SU-DHL-6 (cell line): Measurements from ENCODE around the gene MAP3K1.

Source experiments
- H2AFZ ChIP-seq: fragments of 200-600 bp; sonication (generic); 2 replicates; pipeline ENCODE4 v1.6.1; 2014; ENCODE audit warnings: low read depth, mild to moderate bottlenecking, moderate library complexity, mixed read lengths, antibody characterized with exemption, low read length; ENCODE audit not compliant: severe bottlenecking
- H3F3A ChIP-seq: fragments of 200-600 bp; shearing (Covaris generic); 2 replicates; pipeline ENCODE4 v1.6.0; 2016; ENCODE audit warnings: antibody characterized with exemption, mild to moderate bottlenecking; ENCODE audit not compliant: insufficient read depth
- H3K27ac ChIP-seq: fragments of 200-600 bp; sonication (generic); 2 replicates; pipeline ENCODE4 v1.5.1; 2016; ENCODE audit warnings: low read depth, mild to moderate bottlenecking, low read length, moderate library complexity, mixed read lengths
- H3K27me3 ChIP-seq: fragments of 200-600 bp; sonication (generic), shearing (Covaris generic); 2 replicates; pipeline ENCODE4 v1.6.0; 2014; ENCODE audit warnings: mild to moderate bottlenecking, low read length
- H3K36me3 ChIP-seq: fragments of 200-600 bp; sonication (generic); 2 replicates; pipeline ENCODE4 v1.6.1; 2014; ENCODE audit warnings: mild to moderate bottlenecking, low read length, mixed read lengths
- H3K4me2 ChIP-seq: fragments of 300-600, 200-600 bp; shearing (Covaris generic), sonication (generic); 2 replicates; pipeline ENCODE4 v1.6.0; 2014; ENCODE audit warnings: low read length, low read depth, mild to moderate bottlenecking; ENCODE audit not compliant: poor library complexity, severe bottlenecking
- H3K4me3 ChIP-seq: fragments of 200-600 bp; sonication (generic); 2 replicates; pipeline ENCODE4 v1.5.1; 2014; ENCODE audit warnings: antibody characterized with exemption, low read length, mild to moderate bottlenecking, mixed read lengths; ENCODE audit not compliant: insufficient read depth, poor library complexity, severe bottlenecking
- H3K79me2 ChIP-seq: fragments of 200-600 bp; sonication (generic); 2 replicates; pipeline ENCODE4 v1.6.1; 2014; ENCODE audit warnings: mild to moderate bottlenecking, low read length, moderate library complexity; ENCODE audit not compliant: insufficient read depth
- H3K9ac ChIP-seq: fragments of 200-600 bp; sonication (generic); 2 replicates; pipeline ENCODE4 v1.7.0; 2014; ENCODE audit warnings: mild to moderate bottlenecking, low read length
- H3K9me2 ChIP-seq: fragments of 200-600 bp; sonication (generic); replicated peaks from 2 replicates; pipeline ENCODE4 v1.6.1; 2014; ENCODE audit warnings: low read length; ENCODE audit not compliant: insufficient read depth
- H3K9me3 ChIP-seq: fragments of 200-600 bp; sonication (generic); 2 replicates; pipeline ENCODE4 v1.6.1; 2014; ENCODE audit warnings: low read length, mixed read lengths; ENCODE audit not compliant: insufficient read depth
- H4K20me1 ChIP-seq: fragments of 200-600 bp; sonication (generic); 2 replicates; pipeline ENCODE4 v1.6.1; 2014; ENCODE audit warnings: low read depth, mild to moderate bottlenecking, antibody characterized with exemption, low read length, moderate library complexity, mixed read lengths
- EZH2phosphoT487 ChIP-seq: fragments of 200-600 bp; sonication (generic), shearing (Covaris generic); conservative IDR thresholded peaks from 2 replicates; pipeline ENCODE4 v1.6.1; 2018; ENCODE audit warnings: mild to moderate bottlenecking, antibody characterized with exemption, low read length, moderate library complexity, mixed read lengths
- TF ChIP-seq, protein P1 (sequence below): fragments of 200-600 bp; sonication (generic); IDR thresholded peaks from one replicate; pipeline ENCODE4 v1.5.1; 2017; ENCODE audit warnings: antibody characterized with exemption, mild to moderate bottlenecking, low read length, moderate library complexity; ENCODE audit not compliant: insufficient read depth, poor library complexity, severe bottlenecking

MAP3K1 gene

DNA sequence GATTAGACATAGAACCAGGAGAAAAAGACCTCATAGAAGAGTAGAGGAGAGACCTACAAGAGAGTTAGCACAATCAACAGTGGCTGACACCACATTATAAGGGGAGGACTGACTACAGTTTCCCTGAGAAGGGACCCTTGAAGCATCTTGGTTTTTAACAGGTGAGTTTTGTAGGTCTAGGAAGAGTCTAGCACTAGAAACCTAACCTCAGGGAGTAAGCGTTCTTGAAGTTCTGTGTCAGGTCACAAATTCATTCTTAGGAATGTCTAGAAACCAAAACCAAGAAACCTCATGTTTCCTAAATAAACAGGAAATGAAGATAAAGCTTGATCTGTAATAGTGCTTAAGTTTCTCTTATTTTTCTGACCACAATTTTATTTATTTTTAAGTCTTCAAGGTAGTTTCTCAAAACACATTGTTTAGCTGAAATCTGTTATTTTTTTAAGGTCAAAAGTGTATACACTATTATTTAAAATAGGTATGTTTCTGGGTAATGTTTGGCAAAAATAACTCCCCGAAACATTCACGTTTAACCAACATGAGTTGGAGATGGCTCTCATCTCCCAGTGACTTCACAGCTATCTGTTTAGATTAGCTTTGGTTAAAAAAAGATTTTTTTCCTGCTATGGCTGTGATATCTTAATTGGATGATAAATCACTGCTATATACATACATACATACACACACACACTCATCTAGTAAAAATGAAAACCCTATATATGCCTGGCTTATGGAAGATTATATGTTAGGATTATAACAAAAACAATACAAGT lies 37.1 kb downstream of the MAP3K1 start:
- H4K20me1 ChIP-seq: peaks cover 49% of the 10 kb centered on the region
- TF ChIP-seq EZH2phosphoT487: no peak
- TF ChIP-seq, protein P1, sequence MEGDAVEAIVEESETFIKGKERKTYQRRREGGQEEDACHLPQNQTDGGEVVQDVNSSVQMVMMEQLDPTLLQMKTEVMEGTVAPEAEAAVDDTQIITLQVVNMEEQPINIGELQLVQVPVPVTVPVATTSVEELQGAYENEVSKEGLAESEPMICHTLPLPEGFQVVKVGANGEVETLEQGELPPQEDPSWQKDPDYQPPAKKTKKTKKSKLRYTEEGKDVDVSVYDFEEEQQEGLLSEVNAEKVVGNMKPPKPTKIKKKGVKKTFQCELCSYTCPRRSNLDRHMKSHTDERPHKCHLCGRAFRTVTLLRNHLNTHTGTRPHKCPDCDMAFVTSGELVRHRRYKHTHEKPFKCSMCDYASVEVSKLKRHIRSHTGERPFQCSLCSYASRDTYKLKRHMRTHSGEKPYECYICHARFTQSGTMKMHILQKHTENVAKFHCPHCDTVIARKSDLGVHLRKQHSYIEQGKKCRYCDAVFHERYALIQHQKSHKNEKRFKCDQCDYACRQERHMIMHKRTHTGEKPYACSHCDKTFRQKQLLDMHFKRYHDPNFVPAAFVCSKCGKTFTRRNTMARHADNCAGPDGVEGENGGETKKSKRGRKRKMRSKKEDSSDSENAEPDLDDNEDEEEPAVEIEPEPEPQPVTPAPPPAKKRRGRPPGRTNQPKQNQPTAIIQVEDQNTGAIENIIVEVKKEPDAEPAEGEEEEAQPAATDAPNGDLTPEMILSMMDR: no peak
- H3F3A ChIP-seq: no peaks in the 10 kb centered on the region
- H3K4me3 ChIP-seq: no peak overlapping the region
- H2AFZ ChIP-seq: no peak overlapping the region
- no peaks in the 10 kb centered on the region for H3K36me3 ChIP-seq
- H3K9me3 ChIP-seq: no peaks in the 10 kb centered on the region
- no peak overlapping the region for H3K9ac ChIP-seq
- H3K27me3 ChIP-seq: no peaks in the 10 kb centered on the region
- H3K4me2 ChIP-seq: no peak overlapping the region
- H3K9me2 ChIP-seq: no peaks in the 10 kb centered on the region
- H3K79me2 ChIP-seq: peaks cover 56% of the 10 kb centered on the region
- H3K27ac ChIP-seq: no peak overlapping the region

DNA sequence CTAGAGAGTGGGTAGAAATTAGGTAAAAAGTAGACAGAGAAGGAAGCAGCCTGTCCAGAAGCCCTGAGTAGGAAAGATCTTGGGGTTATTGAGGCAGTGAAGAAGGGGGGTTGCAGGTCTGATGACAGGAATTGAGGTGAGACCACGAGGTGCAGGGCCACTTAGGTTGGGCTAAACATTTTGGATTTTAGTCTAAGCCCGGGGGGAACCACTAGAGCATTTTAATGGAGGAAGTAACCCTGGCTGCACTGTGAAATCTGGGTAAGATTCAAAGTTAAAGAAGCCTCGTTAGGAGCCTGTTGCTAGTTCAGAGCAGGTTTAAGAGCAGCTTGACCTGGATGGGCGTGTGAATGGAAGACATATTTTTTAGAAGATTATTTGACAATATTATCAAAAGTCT lies 38.3 kb downstream of the MAP3K1 start:
- Histone ChIP-seq H3K4me3 (no peak overlapping the region), H2AFZ (no peak overlapping the region), H3K9me2 (no peaks in the 10 kb centered on the region), H3K27ac (no peak overlapping the region), H4K20me1 (peaks cover 46% of the 10 kb centered on the region), H3K9ac (no peak overlapping the region), H3K4me2 (no peak overlapping the region), H3K27me3 (no peaks in the 10 kb centered on the region), H3F3A (no peaks in the 10 kb centered on the region), H3K36me3 (no peaks in the 10 kb centered on the region), H3K79me2 (peaks cover 48% of the 10 kb centered on the region), H3K9me3 (no peaks in the 10 kb centered on the region)
- no peak for TF ChIP-seq EZH2phosphoT487
- TF ChIP-seq, protein P1: no peak

DNA sequence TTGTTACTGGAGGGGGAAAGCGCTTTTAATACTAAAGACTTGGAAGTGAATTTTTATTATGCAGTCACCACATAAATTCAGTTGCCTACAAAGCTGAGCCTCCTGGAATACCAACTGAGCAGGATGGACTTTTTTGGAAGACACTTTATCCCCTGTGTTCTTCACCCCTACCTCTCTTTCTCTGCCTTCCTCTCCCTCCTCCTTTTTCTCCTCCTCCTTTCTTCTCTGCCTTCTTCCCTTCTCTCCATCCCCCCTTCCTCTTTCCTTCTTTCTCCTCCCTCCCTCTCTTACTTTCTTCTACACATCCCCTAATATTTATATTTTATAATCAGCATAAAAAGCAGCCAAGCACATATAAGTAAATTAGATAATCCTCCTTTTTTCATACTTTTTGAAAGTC lies 39.6 kb downstream of the MAP3K1 start:
- Histone ChIP-seq H2AFZ (no peak overlapping the region), H3K27me3 (no peaks in the 10 kb centered on the region), H3K4me3 (no peak overlapping the region), H3K9me2 (no peaks in the 10 kb centered on the region), H3K27ac (no peak overlapping the region), H3K36me3 (peaks cover 4% of the 10 kb centered on the region; the same call in 1 of the 2 replicates), H4K20me1 (peaks cover 42% of the 10 kb centered on the region), H3K79me2 (peaks cover 36% of the 10 kb centered on the region; the same call in 1 of the 2 replicates), H3K9me3 (no peaks in the 10 kb centered on the region), H3K4me2 (no peak overlapping the region), H3F3A (no peaks in the 10 kb centered on the region), H3K9ac (no peak overlapping the region)
- no peak for TF ChIP-seq EZH2phosphoT487
- TF ChIP-seq, protein P1: no peak
